LNCaP clone FGC (cell line): ENCODE data around the gene TGM4.

ENCODE experiments used
- DNase-seq: peaks from one replicate; pipeline ENCODE4 v3.0.0-alpha.2; 2011; ENCODE audit warnings: low read depth
- H3K4me3 ChIP-seq: 2 replicates; pipeline ENCODE4 v1.5.1; 2011; ENCODE audit warnings: mild to moderate bottlenecking, low read depth, low read length, control low read depth
- CTCF ChIP-seq: IDR thresholded peaks from 2 replicates; pipeline ENCODE4 v1.5.1; 2012; ENCODE audit warnings: mild to moderate bottlenecking; ENCODE audit not compliant: control insufficient read depth, insufficient read depth; ENCODE audit errors: extremely low read depth

The TGM4 gene

GRCh38 chr3:44903314-44903713 lies 28.9 kb downstream of the TGM4 start:
- no peak overlapping the region for H3K4me3 ChIP-seq
- no peak for DNase-seq
- no peak for TF ChIP-seq CTCF

DNA sequence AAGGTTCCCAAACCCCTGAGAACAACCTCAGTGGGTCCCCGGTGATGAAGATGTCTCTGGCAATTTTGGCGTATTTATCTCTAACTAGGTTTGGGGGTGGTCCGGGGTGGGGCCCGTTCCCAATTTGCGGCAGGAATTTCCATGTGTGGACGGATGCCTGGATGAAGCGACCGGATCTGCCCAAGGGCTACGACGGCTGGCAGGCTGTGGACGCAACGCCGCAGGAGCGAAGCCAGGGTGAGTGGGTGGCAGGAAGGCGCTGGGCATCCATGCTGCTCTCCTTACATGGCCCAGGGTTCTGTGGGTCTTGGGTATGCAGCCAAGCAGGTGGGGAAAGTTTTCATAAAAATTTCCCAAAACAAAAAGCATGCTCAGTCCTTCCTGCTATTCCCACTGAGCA lies 29.3 kb downstream of the TGM4 start:
- DNase-seq: no peak
- no peak for TF ChIP-seq CTCF
- no peak overlapping the region for H3K4me3 ChIP-seq

DNA sequence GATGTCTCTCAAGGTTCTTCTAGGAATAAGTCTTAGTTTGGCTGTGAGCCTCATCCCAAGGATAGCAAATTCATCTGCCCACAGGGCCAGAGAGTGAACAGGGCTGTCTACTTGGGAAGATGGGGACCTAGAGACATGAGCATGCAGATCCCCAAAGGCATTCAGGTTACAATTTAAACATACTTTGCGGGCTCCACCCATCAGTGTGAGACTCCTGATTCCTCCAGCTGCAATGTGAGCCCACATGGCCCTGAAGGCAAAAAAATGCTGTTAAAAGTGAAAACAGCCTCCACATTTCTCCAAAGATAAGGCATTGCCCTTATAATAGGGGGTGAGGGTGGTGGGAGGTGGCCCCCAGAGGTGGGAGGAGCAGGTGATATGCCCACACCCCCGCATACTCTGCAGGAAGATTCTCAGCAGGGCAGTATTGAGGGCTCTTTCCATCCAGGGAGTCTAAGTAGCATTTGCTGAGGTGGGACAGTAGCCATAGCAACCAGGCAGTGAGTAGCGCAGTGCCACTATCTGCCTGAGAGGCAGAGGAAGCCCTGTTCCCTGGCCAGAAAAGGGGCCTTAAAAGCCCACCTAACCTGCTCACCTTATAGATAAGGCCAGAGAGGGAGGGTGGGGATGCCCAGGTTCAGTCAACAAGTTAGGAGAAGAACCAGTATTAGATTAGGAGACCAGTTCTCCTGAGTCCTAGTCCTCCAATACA lies 31.2 kb downstream of the TGM4 start:
- DNase-seq: no peak
- no peak for TF ChIP-seq CTCF
- no peak overlapping the region for H3K4me3 ChIP-seq

DNA sequence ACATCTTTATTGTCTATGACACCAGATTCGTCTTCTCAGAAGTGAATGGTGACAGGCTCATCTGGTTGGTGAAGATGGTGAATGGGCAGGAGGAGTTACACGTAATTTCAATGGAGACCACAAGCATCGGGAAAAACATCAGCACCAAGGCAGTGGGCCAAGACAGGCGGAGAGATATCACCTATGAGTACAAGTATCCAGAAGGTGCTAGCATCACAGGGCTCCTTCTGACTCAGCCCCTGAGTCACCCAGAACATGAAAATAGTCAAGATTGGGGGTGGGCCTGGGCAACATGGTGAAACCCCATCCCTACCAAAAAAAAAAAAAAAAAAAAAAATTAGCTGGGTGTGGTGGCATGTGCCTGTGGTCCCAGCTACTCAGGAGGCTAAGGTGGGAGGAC lies 32.6 kb downstream of the TGM4 start:
- no peak for TF ChIP-seq CTCF
- no peak overlapping the region for H3K4me3 ChIP-seq
- DNase-seq: no peak

- DNase-seq: no peak
- no peak overlapping the region for H3K4me3 ChIP-seq
- no peak for TF ChIP-seq CTCF
Measured at GRCh38 chr3:44907612-44908011, 33.2 kb downstream of the TGM4 start.

- no peak for DNase-seq
- no peak for TF ChIP-seq CTCF
- H3K4me3 ChIP-seq: no peak overlapping the region
Measured at GRCh38 chr3:44909063-44909462, 34.7 kb downstream of the TGM4 start.

DNA sequence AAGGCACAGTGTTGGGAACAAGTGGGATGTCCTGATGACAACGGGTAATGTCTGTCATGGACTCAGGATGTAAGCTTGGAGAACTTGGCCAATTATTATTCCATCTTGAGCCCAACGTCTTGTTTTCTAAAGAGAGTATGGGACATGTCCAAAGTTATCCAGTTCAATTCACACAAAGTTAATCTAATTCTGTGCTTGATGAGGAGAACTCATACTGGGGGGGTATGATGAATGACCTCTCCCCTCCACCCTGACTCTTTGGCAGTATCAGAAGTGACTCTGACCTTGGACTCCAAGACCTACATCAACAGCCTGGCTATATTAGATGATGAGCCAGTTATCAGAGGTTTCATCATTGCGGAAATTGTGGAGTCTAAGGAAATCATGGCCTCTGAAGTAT lies 36.3 kb downstream of the TGM4 start:
- no peak overlapping the region for H3K4me3 ChIP-seq
- TF ChIP-seq CTCF: no peak
- DNase-seq: no peak
